IPS-18c (cell line): Measurements from ENCODE around the gene WRAP73.

Experiments
- H3K4me3 ChIP-seq: 2 replicates; pipeline ENCODE4 v1.7.0; 2013; ENCODE audit warnings: low read depth, mild to moderate bottlenecking, low read length, moderate library complexity; ENCODE audit not compliant: insufficient read depth
- H3K9me3 ChIP-seq: one replicate; pipeline ENCODE4 v1.6.1; 2013; ENCODE audit warnings: mild to moderate bottlenecking, low read length, moderate library complexity; ENCODE audit not compliant: control insufficient read depth, insufficient read depth

WRAP73 gene

DNA sequence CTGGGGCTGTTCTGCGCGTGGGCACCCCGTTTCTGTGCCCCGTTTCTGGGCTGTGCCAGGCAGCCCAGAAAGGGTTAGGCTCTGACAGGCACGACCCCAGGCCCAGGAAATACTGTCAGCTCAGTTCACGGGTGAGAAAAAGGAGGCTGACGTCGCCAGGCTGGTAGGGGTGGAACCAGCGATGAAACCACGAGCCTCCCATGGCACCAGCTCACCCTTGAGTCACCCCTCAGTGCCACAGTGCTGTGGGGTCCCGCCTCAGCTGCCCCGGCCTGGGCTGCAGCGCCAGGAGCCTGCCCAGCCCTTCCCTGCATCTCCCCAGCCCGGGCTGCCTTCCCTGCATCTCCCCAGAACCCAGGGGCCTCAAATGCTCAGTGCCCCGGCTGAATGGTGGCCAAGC lies 50.1 kb downstream of the WRAP73 start:
- peaks cover 3% of the 10 kb centered on the region for H3K9me3 ChIP-seq
- no peak overlapping the region for H3K4me3 ChIP-seq

- Histone ChIP-seq H3K9me3 (peaks cover 3% of the 10 kb centered on the region), H3K4me3 (no peak overlapping the region)
These were observed 50.6 kb downstream of the WRAP73 start for GRCh38 chr1:3599286-3599811.

DNA sequence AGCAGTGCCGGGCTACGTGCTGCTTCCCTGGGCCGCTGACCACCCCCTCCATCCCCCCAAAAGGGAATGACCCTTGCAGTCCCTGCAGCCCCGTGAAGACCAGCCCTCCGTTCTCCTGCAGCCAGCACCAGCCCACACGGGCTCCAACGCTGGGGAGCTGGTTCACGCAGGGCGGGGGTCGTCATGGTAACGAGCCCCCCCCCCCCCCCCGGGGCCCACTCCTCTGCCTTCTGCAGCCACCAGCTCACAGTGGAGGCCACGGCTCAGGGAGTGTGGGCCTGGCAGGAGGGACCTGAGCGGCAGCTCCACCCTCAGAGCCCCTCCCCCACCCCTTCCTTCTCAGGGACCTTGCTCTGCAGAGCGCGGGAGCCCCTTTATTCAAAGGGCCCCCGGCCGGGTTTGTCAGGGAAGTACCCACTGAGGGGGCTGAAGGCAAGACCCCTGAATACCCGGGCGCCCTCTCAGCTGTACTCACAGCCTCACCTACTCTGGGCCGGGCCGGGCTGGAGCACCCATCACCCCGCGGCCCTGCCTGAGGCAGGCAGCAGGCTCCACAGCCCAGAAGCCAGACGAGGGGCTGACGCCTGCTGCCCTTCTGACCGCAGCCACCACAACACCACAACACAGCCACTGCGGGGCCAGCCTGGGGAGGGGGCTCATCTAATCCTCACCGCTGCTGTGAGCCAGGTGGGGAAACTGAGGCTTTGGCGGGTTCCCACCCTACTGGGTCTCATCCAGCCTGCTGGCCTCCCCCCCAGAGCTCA lies 51.2 kb downstream of the WRAP73 start:
- Histone ChIP-seq H3K9me3 (peaks cover 3% of the 10 kb centered on the region), H3K4me3 (no peak overlapping the region)

DNA sequence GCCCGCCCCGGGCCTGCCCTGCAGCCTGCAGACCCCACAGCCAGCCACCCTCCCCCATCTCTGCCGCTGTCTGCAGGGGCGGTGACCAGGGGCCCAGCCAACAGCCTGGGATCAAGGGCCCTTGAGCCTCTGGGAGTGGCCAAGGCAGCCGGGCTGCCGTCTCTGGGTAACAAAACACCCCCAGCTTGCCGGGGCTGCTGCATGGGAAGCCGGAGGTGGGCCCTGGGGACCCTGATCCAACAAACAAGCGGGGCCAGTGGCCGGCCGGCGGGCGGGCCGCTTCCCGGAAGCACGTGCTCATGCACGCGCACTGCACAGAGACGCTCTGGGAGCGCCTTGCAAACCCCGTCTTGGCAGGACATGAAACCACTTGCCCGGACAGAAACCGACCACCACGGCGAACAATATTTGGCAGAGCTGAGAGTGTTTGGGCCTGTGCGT lies 51.8 kb downstream of the WRAP73 start:
- peaks cover 3% of the 10 kb centered on the region for H3K9me3 ChIP-seq
- no peak overlapping the region for H3K4me3 ChIP-seq

DNA sequence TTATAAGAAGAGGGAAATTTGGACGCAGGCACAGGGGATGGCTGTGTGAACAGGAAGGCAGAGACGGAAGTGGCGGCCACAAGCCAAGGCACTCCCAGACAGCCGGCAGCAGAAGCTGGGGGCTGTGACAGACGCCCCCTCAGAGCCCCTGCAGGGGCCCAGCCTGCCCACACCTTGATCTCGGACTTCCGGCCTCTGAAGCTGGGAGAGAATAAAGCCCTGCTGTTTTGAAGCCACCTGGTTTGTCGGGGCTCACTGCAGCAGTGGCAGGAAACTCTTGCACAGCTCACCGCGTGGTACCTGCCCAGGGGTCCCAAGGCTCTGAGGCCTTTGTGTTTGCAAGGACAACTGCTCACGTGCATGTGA lies 52.3 kb downstream of the WRAP73 start:
- Histone ChIP-seq H3K9me3 (peaks cover 3% of the 10 kb centered on the region), H3K4me3 (no peak overlapping the region)

DNA sequence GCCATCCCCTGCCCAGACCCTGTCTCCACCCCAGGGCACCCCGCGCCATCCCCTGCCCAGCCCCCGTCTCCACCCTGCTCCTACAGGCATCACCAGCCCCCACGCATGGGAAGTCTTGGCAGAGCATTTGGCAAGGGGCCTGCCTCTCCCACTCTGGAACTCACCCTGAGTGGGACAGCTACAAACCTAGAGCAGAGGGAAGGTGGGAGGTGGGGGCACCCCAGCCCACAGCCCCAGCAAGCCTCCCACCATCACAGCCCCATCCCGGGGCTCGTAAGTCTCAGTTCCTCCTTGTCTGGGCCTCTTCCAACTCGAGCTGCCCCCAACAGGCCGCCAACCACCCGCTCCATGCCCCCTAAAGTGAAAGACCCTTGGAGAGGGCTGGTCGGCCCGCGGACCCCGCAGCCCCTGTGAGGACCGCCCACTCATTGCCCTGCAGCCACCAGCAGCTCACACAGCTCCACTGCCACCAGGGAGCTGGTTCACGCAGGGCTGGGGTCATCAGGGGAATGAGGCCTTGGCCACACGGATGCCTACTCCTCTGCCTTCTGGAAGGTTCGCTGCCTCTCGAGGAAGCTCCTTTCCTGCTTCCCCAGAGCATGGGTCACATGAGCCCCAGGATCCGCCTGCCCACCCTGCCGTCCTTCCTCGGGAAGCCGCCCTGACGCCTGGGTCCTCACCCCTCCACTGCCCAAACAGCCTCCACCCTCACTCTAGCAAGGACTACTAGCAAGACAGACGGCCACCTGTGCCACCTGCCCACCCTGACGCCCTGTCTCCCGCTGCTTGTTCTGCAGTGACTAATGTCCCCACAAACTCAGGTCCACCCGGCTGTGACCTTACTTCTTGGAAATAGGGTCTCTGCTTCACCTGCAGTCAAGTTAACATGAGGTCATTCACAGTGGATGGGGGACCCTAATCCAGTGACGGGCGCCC lies 53.0 kb downstream of the WRAP73 start:
- no peak overlapping the region for H3K4me3 ChIP-seq
- H3K9me3 ChIP-seq, result peaks cover 3% of the 10 kb centered on the region

DNA sequence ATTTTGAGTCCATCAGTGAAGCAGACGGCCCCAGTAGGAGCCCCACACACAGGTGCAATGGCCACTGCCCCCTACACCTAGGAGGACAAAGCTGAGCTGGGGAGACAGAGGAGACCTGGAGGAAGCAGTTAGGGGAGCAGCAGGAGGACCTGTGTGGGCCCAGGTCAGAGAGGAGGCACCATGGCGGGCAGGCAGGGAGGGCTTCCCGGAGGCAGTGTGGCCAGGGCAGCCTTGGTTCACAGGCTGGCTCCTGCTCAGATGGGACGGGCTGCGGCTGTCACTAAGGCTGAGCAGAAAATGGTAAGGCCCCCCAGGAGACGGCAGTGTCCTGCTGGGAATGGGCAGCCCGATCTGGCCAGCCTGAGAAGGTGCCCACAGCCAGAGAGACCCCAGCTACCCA lies 54.0 kb downstream of the WRAP73 start:
- H3K4me3 ChIP-seq, result no peak overlapping the region
- peaks cover 3% of the 10 kb centered on the region for H3K9me3 ChIP-seq

GRCh38 chr1:3594706-3595377 lies 55.1 kb downstream of the WRAP73 start:
- H3K4me3 ChIP-seq, result no peak overlapping the region
- peaks cover 3% of the 10 kb centered on the region for H3K9me3 ChIP-seq

DNA sequence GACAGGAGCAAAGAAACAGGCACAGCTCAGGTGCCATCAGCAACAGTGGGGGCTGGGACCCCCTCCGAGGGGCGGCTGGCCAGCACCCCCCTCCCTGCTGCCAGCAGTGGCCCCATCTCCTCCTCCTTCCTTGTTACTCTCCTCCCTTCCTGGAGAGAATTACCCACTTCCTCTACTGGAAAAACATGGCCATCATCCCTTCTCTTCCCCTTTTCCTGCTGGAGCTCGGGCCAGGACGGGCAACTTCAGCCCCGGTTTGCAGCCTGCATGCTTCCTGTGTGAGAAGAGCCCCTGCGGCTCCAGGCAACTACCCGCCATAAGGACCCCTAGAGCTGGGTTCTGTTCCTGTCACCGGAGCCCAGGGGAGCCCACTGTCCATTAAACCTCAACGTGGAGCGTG lies 56.2 kb downstream of the WRAP73 start:
- Histone ChIP-seq H3K9me3 (peaks cover 3% of the 10 kb centered on the region), H3K4me3 (no peak overlapping the region)

DNA sequence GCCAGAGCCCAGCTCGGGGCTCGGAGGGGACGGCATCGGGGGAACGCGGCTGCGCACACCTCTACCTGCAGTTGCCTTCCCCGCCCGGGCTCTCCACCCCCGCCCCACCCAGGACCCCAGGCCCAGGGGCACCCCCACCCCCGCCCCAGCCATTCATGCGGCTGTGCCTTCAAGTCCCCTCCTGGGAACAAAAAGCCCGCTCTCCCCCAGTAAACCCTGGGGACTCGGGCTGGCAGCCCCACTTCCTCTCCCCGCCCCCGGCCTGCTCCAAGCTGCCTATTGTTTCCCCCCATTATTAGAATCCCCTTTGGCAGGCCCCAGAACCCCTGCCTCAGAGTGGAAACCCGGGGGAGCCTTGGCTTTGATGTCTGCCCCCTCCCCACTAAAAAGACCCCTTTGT lies 56.6 kb downstream of the WRAP73 start:
- H3K4me3 ChIP-seq, result no peak overlapping the region

DNA sequence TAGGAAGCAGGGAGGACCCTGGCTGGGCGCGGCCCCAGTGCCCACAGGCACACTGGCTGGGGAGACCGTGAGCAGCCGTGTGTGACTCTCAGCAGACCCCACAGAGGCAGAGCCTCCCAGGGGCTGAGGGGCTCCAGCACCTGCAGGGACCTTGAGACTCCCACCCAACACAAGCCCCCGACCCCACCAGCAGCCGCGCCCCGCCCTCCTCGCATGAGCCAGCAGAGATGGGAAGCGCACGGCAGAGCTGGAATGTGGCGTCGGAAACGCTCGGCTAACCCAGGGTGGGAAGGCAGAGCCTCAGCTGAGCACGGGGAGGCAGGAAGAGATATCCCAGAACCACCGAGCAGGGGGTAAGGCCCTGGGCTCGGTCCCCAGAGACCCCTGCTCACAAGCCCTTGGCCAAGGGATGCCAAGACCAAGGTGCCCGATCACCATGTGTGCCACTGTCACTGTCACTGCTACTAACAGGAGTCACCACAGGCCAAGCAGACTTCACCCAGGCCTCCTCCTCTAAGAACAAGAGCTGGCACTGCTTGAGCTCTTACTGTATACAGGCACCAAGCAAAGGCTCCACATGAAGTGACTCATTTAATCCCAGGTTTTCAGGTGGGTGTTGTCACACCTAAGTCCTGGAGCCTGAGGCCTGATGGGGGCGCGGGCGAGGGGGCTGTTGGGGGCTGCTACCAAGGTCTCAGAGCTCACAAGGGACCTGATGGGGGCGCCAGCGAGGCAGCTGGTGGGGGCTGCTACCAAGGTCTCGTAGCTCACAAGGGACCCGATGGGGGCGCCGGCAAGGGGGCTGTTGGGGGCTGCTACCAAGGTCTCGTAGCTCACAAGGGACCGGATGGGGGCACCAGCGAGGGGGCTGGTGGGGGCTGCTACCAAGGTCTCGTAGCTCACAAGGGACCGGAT lies 58.7 kb downstream of the WRAP73 start:
- Histone ChIP-seq H3K9me3 (peaks cover 3% of the 10 kb centered on the region), H3K4me3 (no peak overlapping the region)

More for the DNA sequence above, 56.6 kb downstream of the WRAP73 start:
- H3K9me3 ChIP-seq, result peaks cover 3% of the 10 kb centered on the region

DNA sequence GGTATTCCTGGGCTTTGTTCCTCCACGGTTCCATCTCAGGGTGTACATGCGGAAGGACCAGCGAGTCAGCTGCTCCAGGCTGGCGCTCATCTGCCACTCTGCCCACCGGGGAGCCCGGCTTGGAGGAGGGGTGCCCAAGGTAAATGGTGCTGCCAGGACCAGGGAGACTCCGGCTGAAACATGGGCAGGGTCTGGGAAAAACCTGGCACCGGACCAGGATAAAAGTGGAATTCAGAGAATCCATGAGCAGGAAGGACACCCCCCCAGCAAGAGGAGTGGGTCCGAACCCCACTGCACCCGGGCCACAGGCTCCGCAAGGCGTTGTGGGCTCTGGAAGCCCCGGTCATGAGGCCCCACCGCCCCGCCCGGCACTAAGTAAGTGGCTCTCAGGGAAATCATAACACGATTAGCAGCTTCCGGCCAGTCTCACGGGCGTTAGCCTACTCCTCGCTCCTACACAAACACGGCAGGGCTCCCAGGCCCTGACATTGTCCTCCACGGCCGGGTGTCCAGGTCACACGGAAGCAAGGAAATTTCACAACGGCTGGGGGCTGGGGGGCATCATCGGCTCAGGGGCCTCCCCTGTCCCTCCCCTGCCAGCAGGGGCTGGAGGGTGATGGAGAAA lies 59.7 kb downstream of the WRAP73 start:
- Histone ChIP-seq H3K9me3 (peaks cover 3% of the 10 kb centered on the region), H3K4me3 (no peak overlapping the region)

DNA sequence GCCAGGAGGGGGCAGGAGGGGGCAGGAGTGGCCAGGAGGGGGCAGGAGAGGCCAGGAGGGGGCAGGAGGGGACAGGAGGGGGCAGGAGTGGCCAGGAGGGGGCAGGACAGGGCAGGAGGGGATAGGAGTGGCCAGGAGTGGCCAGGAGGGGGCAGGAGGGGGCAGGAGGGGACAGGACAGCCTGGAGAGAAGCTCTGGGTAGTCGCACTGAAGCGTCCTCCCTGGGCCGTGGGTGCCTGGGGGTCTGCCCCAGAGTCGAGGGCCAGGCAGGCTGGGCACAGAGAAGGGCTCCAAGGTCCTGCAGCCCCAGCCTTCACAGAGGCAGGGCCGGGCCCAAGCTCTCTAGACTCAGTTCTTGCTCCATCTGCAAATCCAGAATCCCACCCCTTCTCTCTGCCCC lies 61.5 kb downstream of the WRAP73 start:
- peaks cover 3% of the 10 kb centered on the region for H3K9me3 ChIP-seq
- no peak overlapping the region for H3K4me3 ChIP-seq

DNA sequence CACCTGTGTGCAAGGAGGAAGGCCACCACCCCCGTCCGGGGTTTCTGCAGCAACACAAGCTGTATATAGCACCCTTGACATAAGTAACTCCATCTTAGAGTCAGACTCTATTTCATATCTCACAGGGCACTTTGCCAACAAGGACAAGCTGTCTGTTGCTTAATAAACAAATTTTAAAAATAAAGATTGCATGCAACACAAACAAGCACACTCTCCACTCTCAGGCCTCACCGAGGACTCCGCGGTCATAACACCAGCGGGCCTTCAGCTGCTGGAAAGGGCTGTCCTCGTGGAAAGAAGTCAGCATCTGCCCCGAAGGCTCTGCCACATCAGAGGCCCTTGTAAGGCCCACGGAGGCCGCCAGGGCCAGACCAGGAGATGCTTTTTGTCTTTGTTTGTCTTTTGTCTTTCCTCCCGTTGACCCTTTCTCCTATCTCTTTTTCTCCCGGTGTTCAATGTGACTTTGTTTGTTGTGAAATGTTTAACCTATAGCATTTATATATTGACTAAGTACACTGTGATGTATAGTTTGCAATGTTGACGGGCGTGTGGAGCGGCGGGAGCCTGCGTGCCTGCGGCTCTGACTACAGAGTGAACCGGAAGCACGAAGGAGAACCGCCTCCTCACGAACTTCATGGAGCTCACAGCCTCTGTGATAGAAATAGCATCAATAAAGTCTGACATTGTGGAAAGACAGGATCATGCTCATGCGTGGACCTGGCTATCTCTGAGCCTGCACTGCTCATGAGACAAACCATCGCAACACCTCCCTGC lies 62.7 kb downstream of the WRAP73 start:
- H3K9me3 ChIP-seq, result peaks cover 3% of the 10 kb centered on the region
- H3K4me3 ChIP-seq, result no peak overlapping the region

GRCh38 chr1:3585940-3586568 lies 63.8 kb downstream of the WRAP73 start:
- peak overlapping the region; percentile 20; the same call in 1 of the 2 replicates for H3K4me3 ChIP-seq
- peaks cover 3% of the 10 kb centered on the region for H3K9me3 ChIP-seq
